Femur (tissue), 1 donor: ENCODE measurements around the gene TAGLN.
A peak's percentile ranks its signal among the peaks of the same experiment; 100 is the strongest.
"Not testable (repeated sequence)": the region's sequence is repeated elsewhere in the genome, so short reads cannot be mapped to it uniquely, and the experiment has no call there.

ENCODE experiments used
- DNase-seq: peaks from one replicate; pipeline ENCODE4 v3.0.0-alpha.2; 2017

TAGLN gene

GRCh38 chr11:117181586-117182550 is 17.3 kb upstream of the TAGLN start:
- DNase-seq: no peak

GRCh38 chr11:117182551-117182935 is 16.6 kb upstream of the TAGLN start:
- no peak for DNase-seq

GRCh38 chr11:117183178-117183577 is 16.0 kb upstream of the TAGLN start:
- not testable (repeated sequence) for DNase-seq

GRCh38 chr11:117183724-117184349 is 15.3 kb upstream of the TAGLN start:
- DNase-seq: no peak

GRCh38 chr11:117185736-117186430 is 13.3 kb upstream of the TAGLN start:
- DNase-seq: no peak

- no peak for DNase-seq
Observed at GRCh38 chr11:117186431-117186761, 12.8 kb upstream of the TAGLN start.

GRCh38 chr11:117187007-117187406 is 12.2 kb upstream of the TAGLN start:
- DNase-seq: no peak

- DNase-seq: no peak
Observed at GRCh38 chr11:117187428-117187798, 11.8 kb upstream of the TAGLN start.

- DNase-seq: no peak
Observed at GRCh38 chr11:117187799-117188481, 11.2 kb upstream of the TAGLN start.

- DNase-seq: no peak
Observed at GRCh38 chr11:117188620-117189081, 10.5 kb upstream of the TAGLN start.

- no peak for DNase-seq
Observed at GRCh38 chr11:117189191-117189940, 9.8 kb upstream of the TAGLN start.

GRCh38 chr11:117189941-117190544 is 9.1 kb upstream of the TAGLN start:
- DNase-seq: no peak

- DNase-seq: peak; percentile 12
Observed at GRCh38 chr11:117191680-117192400, 7.3 kb upstream of the TAGLN start.

GRCh38 chr11:117192401-117192875 is 6.7 kb upstream of the TAGLN start:
- DNase-seq: no peak

- no peak for DNase-seq
Observed at GRCh38 chr11:117193130-117194020, 5.8 kb upstream of the TAGLN start.

GRCh38 chr11:117194267-117194666 is 4.9 kb upstream of the TAGLN start:
- DNase-seq: no peak

- no peak for DNase-seq
Observed at GRCh38 chr11:117195258-117195657, 3.9 kb upstream of the TAGLN start.

- no peak for DNase-seq
Observed at GRCh38 chr11:117195761-117196160, 3.4 kb upstream of the TAGLN start.

GRCh38 chr11:117197006-117197405 is 2.2 kb upstream of the TAGLN start:
- DNase-seq: no peak
